Measurements from ENCODE around the gene SFXN5.

GRCh38 chr2:73004466-73004865 lies 67.0 kb downstream of the SFXN5 start:
- TF ChIP-seq POLR2A (IDR thresholded peaks at IDR 0.05; ENCODE audit: low read depth, low read length) (no peak), CTCF (IDR thresholded peaks at IDR 0.05; ENCODE audit: extremely low read depth in 1 of 2, insufficient read depth in 1 of 2, low read depth in 1 of 2, low read length in 2 of 2) (no peak), POLR2AphosphoS5 (IDR thresholded peaks at IDR 0.05; ENCODE audit: insufficient read depth, low read depth, low read length) (no peak), JUN (IDR thresholded peaks at IDR 0.05; ENCODE audit: borderline replicate concordance, insufficient read depth, insufficient read length, low read depth) (no peak), EZH2 (IDR thresholded peaks at IDR 0.05; ENCODE audit: borderline replicate concordance, low read depth, low read length, severe bottlenecking) (no peak)
